Keratinocyte (primary cell): ENCODE results near the gene GGTLC2. TPM values are rescaled to one million over a fixed set of nuclear protein-coding genes. Genes with fewer than 3 reads are reported as not detected.

Source experiments
- DNase-seq: peaks from one replicate; pipeline ENCODE4 v3.0.0-alpha.2; 2011; ENCODE audit warnings: low read depth, missing footprints, low spot score
- FAIRE-seq: peaks from 2 replicates; lab custom pipeline; 2011; peaks lifted over from hg19 to GRCh38; lab: Jason Lieb, UNC
- H2AFZ ChIP-seq: 2 replicates; pipeline ENCODE4 v1.6.0; 2012; ENCODE audit warnings: low read length, control low read depth, inconsistent platforms; ENCODE audit not compliant: control insufficient read depth
- H3K27ac ChIP-seq: 2 replicates; pipeline ENCODE4 v1.5.1; 2011; ENCODE audit warnings: low read length; ENCODE audit not compliant: control insufficient read depth, insufficient read depth
- H3K27me3 ChIP-seq: 3 replicates; pipeline ENCODE4 v1.6.0; 2011; ENCODE audit warnings: low read length; ENCODE audit not compliant: control insufficient read depth, insufficient read depth; ENCODE audit errors: extremely low read depth
- H3K36me3 ChIP-seq, 2 experiments: 2 replicates in 1 of 2; 3 replicates in 1 of 2; pipeline ENCODE4 v1.5.1; 2011; ENCODE audit warnings: low read length in 2 of 2, mild to moderate bottlenecking in 1 of 2; ENCODE audit not compliant: control insufficient read depth in 2 of 2, insufficient read depth in 2 of 2; ENCODE audit errors: extremely low read depth in 1 of 2
- H3K4me1 ChIP-seq: 3 replicates; pipeline ENCODE4 v1.5.1; 2011; ENCODE audit warnings: low read length; ENCODE audit not compliant: control insufficient read depth, insufficient read depth; ENCODE audit errors: extremely low read depth
- H3K4me2 ChIP-seq: 3 replicates; pipeline ENCODE4 v1.6.0; 2011; ENCODE audit warnings: low read depth, low read length; ENCODE audit not compliant: control insufficient read depth, insufficient read depth; ENCODE audit errors: extremely low read depth
- H3K4me3 ChIP-seq, 3 experiments: fragments of 200-600 bp in 1 of 3; sonication (generic) in 1 of 3; 2 replicates in 2 of 3; 3 replicates in 1 of 3; pipeline ENCODE4 v1.5.1; 2011 to 2016; ENCODE audit warnings: low read length in 3 of 3, mild to moderate bottlenecking in 3 of 3, control low read depth in 2 of 3, inconsistent platforms in 1 of 3, low read depth in 1 of 3, mixed read lengths in 1 of 3, mixed run types in 1 of 3, moderate library complexity in 1 of 3; ENCODE audit not compliant: control insufficient read depth in 2 of 3, insufficient read depth in 2 of 3; ENCODE audit errors: extremely low read depth in 1 of 3
- H3K79me2 ChIP-seq: 2 replicates; pipeline ENCODE4 v1.6.0; 2012; ENCODE audit warnings: low read length; ENCODE audit not compliant: control insufficient read depth, insufficient read depth
- H3K9ac ChIP-seq: 3 replicates; pipeline ENCODE4 v1.6.0; 2011; ENCODE audit warnings: low read length; ENCODE audit not compliant: control insufficient read depth, insufficient read depth; ENCODE audit errors: extremely low read depth
- H3K9me1 ChIP-seq: 3 replicates; pipeline ENCODE4 v1.6.0; 2011; ENCODE audit warnings: low read length; ENCODE audit not compliant: control insufficient read depth, insufficient read depth; ENCODE audit errors: extremely low read depth
- H3K9me3 ChIP-seq: 2 replicates; pipeline ENCODE4 v1.5.1; 2012; ENCODE audit warnings: low read depth, low read length; ENCODE audit not compliant: control insufficient read depth
- H4K20me1 ChIP-seq: 3 replicates; pipeline ENCODE4 v1.6.0; 2011; ENCODE audit warnings: low read length; ENCODE audit not compliant: control insufficient read depth, insufficient read depth; ENCODE audit errors: extremely low read depth
- EZH2 ChIP-seq: IDR thresholded peaks from one replicate; pipeline ENCODE4 v1.6.1; 2012; ENCODE audit warnings: inconsistent platforms, mild to moderate bottlenecking, low read length, moderate library complexity
- dilution Hi-C: fragments of 300-500 bp; cut with MboI; formaldehyde crosslinking; loops from one replicate; pipeline ENCODE4 v1.7.0; 2020; ENCODE audit warnings: low sequenced_read_pairs; ENCODE audit not compliant: extremely low pct_ligation_motif_present
- polyA plus RNA-seq, 5 experiments: library from polyadenylated mRNA; depleted of rRNA in 3 of 5; stranded (reverse) in 3 of 5; stranded (forward) in 1 of 5; unstranded in 1 of 5; fragments of >200 nt; gene quantifications; 1 replicate in 1 of 5; 2 replicates in 3 of 5; 3 replicates in 1 of 5; pipeline versions ENCODE4 v1.2.1 to v1.2.3, GENCODE V29; 2011 to 2012; ENCODE audit warnings: missing spikeins in 2 of 5, low read depth in 1 of 5, low replicate concordance in 1 of 5
- TF ChIP-seq, protein P1 (sequence below), 3 experiments: IDR thresholded peaks in 1 of 3; conservative IDR thresholded peaks in 1 of 3; optimal IDR thresholded peaks in 1 of 3; 2 replicates in 2 of 3; 3 replicates in 1 of 3; pipeline versions ENCODE3 to v1.5.1; 2011; ENCODE audit warnings: low read length in 3 of 3, mild to moderate bottlenecking in 3 of 3, moderate library complexity in 2 of 3, control low read depth in 1 of 3, inconsistent platforms in 1 of 3; ENCODE audit not compliant: insufficient read depth in 2 of 3; ENCODE audit errors: extremely low read depth in 1 of 3

GGTLC2 gene
- polyA plus RNA-seq, 1 donor (not counting 4 experiments of a cell fraction or from before 2014, with no cell fraction given), result not detected

DNA sequence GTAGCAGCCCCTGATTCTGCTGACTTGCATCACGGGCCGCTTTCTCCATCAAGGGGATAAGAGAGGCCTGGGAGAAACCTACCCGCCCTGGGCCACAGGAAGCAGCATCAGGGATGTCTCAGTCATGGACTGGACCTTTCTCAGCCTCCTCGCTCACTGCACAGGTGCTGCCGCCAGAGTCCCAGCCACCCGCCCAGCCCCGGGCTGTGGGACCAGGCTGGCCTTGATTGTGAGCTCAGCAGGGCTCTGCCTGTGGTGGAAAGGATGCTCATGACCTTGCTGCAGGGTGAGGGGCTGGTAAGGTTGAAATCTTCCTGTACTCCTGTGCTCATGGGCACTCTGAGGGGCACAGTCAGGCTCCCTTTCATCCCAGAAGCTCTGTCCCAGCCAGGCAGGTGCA, 26.0 kb upstream of the GGTLC2 start:
- H3K79me2 ChIP-seq, result no peaks in the 10 kb centered on the region
- H3K4me3 ChIP-seq, result no peak overlapping the region
- no peaks in the 10 kb centered on the region for H3K9me1 ChIP-seq
- no peak overlapping the region for H3K4me2 ChIP-seq
- no peak overlapping the region for H2AFZ ChIP-seq
- TF ChIP-seq, protein P1, sequence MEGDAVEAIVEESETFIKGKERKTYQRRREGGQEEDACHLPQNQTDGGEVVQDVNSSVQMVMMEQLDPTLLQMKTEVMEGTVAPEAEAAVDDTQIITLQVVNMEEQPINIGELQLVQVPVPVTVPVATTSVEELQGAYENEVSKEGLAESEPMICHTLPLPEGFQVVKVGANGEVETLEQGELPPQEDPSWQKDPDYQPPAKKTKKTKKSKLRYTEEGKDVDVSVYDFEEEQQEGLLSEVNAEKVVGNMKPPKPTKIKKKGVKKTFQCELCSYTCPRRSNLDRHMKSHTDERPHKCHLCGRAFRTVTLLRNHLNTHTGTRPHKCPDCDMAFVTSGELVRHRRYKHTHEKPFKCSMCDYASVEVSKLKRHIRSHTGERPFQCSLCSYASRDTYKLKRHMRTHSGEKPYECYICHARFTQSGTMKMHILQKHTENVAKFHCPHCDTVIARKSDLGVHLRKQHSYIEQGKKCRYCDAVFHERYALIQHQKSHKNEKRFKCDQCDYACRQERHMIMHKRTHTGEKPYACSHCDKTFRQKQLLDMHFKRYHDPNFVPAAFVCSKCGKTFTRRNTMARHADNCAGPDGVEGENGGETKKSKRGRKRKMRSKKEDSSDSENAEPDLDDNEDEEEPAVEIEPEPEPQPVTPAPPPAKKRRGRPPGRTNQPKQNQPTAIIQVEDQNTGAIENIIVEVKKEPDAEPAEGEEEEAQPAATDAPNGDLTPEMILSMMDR (optimal IDR thresholded peaks at IDR 0.05 in 1 of 3, IDR thresholded peaks at IDR 0.05 in 1 of 3, conservative IDR thresholded peaks at IDR 0.05 in 1 of 3; ENCODE audit: extremely low read depth in 1 of 3, insufficient read depth in 2 of 3, low read length in 3 of 3), result no peak
- no peak for TF ChIP-seq EZH2
- H4K20me1 ChIP-seq, result no peaks in the 10 kb centered on the region
- no peaks in the 10 kb centered on the region for H3K9me3 ChIP-seq
- DNase-seq (no peak), FAIRE-seq (no peak)
- no peak overlapping the region for H3K27ac ChIP-seq
- H3K36me3 ChIP-seq, result no peaks in the 10 kb centered on the region
- dilution Hi-C loops, result no loop called here
- H3K9ac ChIP-seq, result no peak overlapping the region
- H3K27me3 ChIP-seq, result peaks cover 3% of the 10 kb centered on the region
- no peaks in the 10 kb centered on the region for H3K4me1 ChIP-seq

DNA sequence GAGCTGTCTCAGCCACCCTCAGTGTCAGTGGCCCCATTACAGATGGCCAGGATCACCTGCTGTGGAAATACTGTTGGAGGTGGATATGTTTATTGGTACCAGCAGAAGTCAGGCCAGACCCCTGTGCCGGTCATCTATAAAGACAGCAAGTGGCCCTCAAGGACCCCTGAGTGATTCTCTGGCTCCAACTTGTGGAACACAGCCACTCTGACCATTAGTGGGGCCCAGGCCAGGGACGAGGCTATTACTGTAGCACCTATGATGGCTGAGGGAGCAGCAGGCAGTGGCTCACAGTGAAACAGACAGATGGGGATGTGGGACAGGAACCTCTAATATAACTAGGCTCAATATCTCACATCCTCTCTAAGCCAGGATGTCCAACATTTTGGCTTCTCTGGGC, 25.5 kb upstream of the GGTLC2 start:
- DNase-seq (no peak), FAIRE-seq (no peak)
- Histone ChIP-seq H3K27me3 (peaks cover 3% of the 10 kb centered on the region), H3K4me1 (no peaks in the 10 kb centered on the region), H3K9ac (no peak overlapping the region), H3K9me1 (no peaks in the 10 kb centered on the region), H2AFZ (no peak overlapping the region), H3K9me3 (no peaks in the 10 kb centered on the region), H3K4me3 (no peak overlapping the region), H3K4me2 (no peak overlapping the region), H4K20me1 (no peaks in the 10 kb centered on the region), H3K27ac (no peak overlapping the region), H3K36me3 (no peaks in the 10 kb centered on the region), H3K79me2 (no peaks in the 10 kb centered on the region)
- no peak for TF ChIP-seq EZH2
- TF ChIP-seq, protein P1 (optimal IDR thresholded peaks at IDR 0.05 in 1 of 3, IDR thresholded peaks at IDR 0.05 in 1 of 3, conservative IDR thresholded peaks at IDR 0.05 in 1 of 3; ENCODE audit: extremely low read depth in 1 of 3, insufficient read depth in 2 of 3, low read length in 3 of 3), result no peak
- dilution Hi-C loops, result no loop called here
